ENCODE measurements around the gene LARP4. TPM values are rescaled to one million over a fixed set of nuclear protein-coding genes. Genes with fewer than 3 reads are reported as not detected.

The LARP4 gene
- total and polyA plus RNA-seq, 2 donors (not counting 1 experiment from before 2014, with no cell fraction given), result 33.9 TPM

- Histone ChIP-seq H3K79me2 (ENCODE audit: control insufficient read depth, insufficient read depth, low read length) (peaks cover 2% of the 10 kb centered on the region), H3K4me2 (ENCODE audit: extremely low read depth, insufficient read depth, low read length) (no peak overlapping the region), H3K36me3 (ENCODE audit: control insufficient read depth, insufficient read depth, low read length) (no peaks in the 10 kb centered on the region), H3K4me1 (ENCODE audit: control insufficient read depth, extremely low read depth, insufficient read depth, low read length) (no peaks in the 10 kb centered on the region), H3K27ac (ENCODE audit: insufficient read depth, low read length) (no peak overlapping the region), H3K4me3 (replicated peaks in 1 of 4; ENCODE audit: control extremely low read depth in 1 of 4, insufficient read depth in 1 of 4, low read depth in 3 of 4, low read length in 4 of 4) (no peak overlapping the region), H4K20me1 (ENCODE audit: control insufficient read depth, extremely low read depth, insufficient read depth, low read length) (no peaks in the 10 kb centered on the region), H2AFZ (ENCODE audit: low read length) (no peak overlapping the region), H3K9ac (ENCODE audit: insufficient read depth, low read length) (no peak overlapping the region), H3K27me3 (ENCODE audit: control insufficient read depth, insufficient read depth, low read length) (no peaks in the 10 kb centered on the region), H3K9me3 (ENCODE audit: control insufficient read depth, insufficient read depth, low read depth, low read length) (no peaks in the 10 kb centered on the region)
- DNase-seq (ENCODE audit: low read depth in 2 of 2), result no peak
- no peak for TF ChIP-seq CTCF (conservative IDR thresholded peaks at IDR 0.05 in 1 of 2, IDR thresholded peaks at IDR 0.05 in 1 of 2; ENCODE audit: low read depth in 1 of 2, low read length in 2 of 2)
- no peak for TF ChIP-seq EZH2 (IDR thresholded peaks at IDR 0.05; ENCODE audit: low read length, missing control alignments)
Measured at GRCh38 chr12:50523772-50524171, 123.1 kb downstream of the LARP4 start.

- Histone ChIP-seq H3K79me2 (ENCODE audit: control insufficient read depth, insufficient read depth, low read length) (peaks cover 2% of the 10 kb centered on the region), H3K27ac (ENCODE audit: insufficient read depth, low read length) (no peak overlapping the region), H2AFZ (ENCODE audit: low read length) (no peak overlapping the region), H3K4me3 (replicated peaks in 1 of 4; ENCODE audit: control extremely low read depth in 1 of 4, insufficient read depth in 1 of 4, low read depth in 3 of 4, low read length in 4 of 4) (no peak overlapping the region), H3K4me1 (ENCODE audit: control insufficient read depth, extremely low read depth, insufficient read depth, low read length) (no peaks in the 10 kb centered on the region), H4K20me1 (ENCODE audit: control insufficient read depth, extremely low read depth, insufficient read depth, low read length) (no peaks in the 10 kb centered on the region), H3K36me3 (ENCODE audit: control insufficient read depth, insufficient read depth, low read length) (no peaks in the 10 kb centered on the region), H3K27me3 (ENCODE audit: control insufficient read depth, insufficient read depth, low read length) (no peaks in the 10 kb centered on the region), H3K9ac (ENCODE audit: insufficient read depth, low read length) (no peak overlapping the region), H3K9me3 (ENCODE audit: control insufficient read depth, insufficient read depth, low read depth, low read length) (no peaks in the 10 kb centered on the region), H3K4me2 (ENCODE audit: extremely low read depth, insufficient read depth, low read length) (no peak overlapping the region)
- TF ChIP-seq EZH2 (IDR thresholded peaks at IDR 0.05; ENCODE audit: low read length, missing control alignments) (no peak), CTCF (conservative IDR thresholded peaks at IDR 0.05 in 1 of 2, IDR thresholded peaks at IDR 0.05 in 1 of 2; ENCODE audit: low read depth in 1 of 2, low read length in 2 of 2) (no peak)
- no peak for DNase-seq (ENCODE audit: low read depth in 2 of 2)
Measured at GRCh38 chr12:50524621-50525020, 123.9 kb downstream of the LARP4 start.

GRCh38 chr12:50525422-50525821, 124.7 kb downstream of the LARP4 start:
- Histone ChIP-seq H3K4me2 (ENCODE audit: extremely low read depth, insufficient read depth, low read length) (no peak overlapping the region), H3K79me2 (ENCODE audit: control insufficient read depth, insufficient read depth, low read length) (peaks cover 2% of the 10 kb centered on the region), H3K9ac (ENCODE audit: insufficient read depth, low read length) (no peak overlapping the region), H3K9me3 (ENCODE audit: control insufficient read depth, insufficient read depth, low read depth, low read length) (no peaks in the 10 kb centered on the region), H3K36me3 (ENCODE audit: control insufficient read depth, insufficient read depth, low read length) (no peaks in the 10 kb centered on the region), H3K4me1 (ENCODE audit: control insufficient read depth, extremely low read depth, insufficient read depth, low read length) (no peaks in the 10 kb centered on the region), H4K20me1 (ENCODE audit: control insufficient read depth, extremely low read depth, insufficient read depth, low read length) (no peaks in the 10 kb centered on the region), H2AFZ (ENCODE audit: low read length) (no peak overlapping the region), H3K4me3 (replicated peaks in 1 of 4; ENCODE audit: control extremely low read depth in 1 of 4, insufficient read depth in 1 of 4, low read depth in 3 of 4, low read length in 4 of 4) (no peak overlapping the region), H3K27ac (ENCODE audit: insufficient read depth, low read length) (no peak overlapping the region), H3K27me3 (ENCODE audit: control insufficient read depth, insufficient read depth, low read length) (no peaks in the 10 kb centered on the region)
- no peak for DNase-seq (ENCODE audit: low read depth in 2 of 2)
- TF ChIP-seq EZH2 (IDR thresholded peaks at IDR 0.05; ENCODE audit: low read length, missing control alignments), result no peak
- TF ChIP-seq CTCF (conservative IDR thresholded peaks at IDR 0.05 in 1 of 2, IDR thresholded peaks at IDR 0.05 in 1 of 2; ENCODE audit: low read depth in 1 of 2, low read length in 2 of 2), result no peak
